WERI-Rb-1 (cell line): ENCODE measurements around the gene ELN.

ENCODE experiments used
- DNase-seq: peaks from one replicate; pipeline ENCODE4 v3.0.0-alpha.2; 2020
- H3K27ac ChIP-seq: fragments of 250-450 bp; sonication (Bioruptor Pico); 2 replicates; pipeline ENCODE4 v1.5.1; 2020; ENCODE audit warnings: mild to moderate bottlenecking, moderate library complexity
- H3K27me3 ChIP-seq: fragments of 250-450 bp; sonication (Bioruptor Pico); 2 replicates; pipeline ENCODE4 v1.5.1; 2021; ENCODE audit warnings: mild to moderate bottlenecking, low read depth, moderate library complexity; ENCODE audit not compliant: insufficient read depth, severe bottlenecking
- H3K36me3 ChIP-seq: fragments of 250-450 bp; sonication (Bioruptor Pico); 2 replicates; pipeline ENCODE4 v1.5.1; 2020; ENCODE audit warnings: mild to moderate bottlenecking, moderate library complexity
- H3K4me3 ChIP-seq: 2 replicates; pipeline ENCODE4 v1.5.1; 2011; ENCODE audit warnings: low read depth, mild to moderate bottlenecking, control low read depth, low read length
- H3K9me3 ChIP-seq: fragments of 250-450 bp; sonication (Bioruptor Pico); 2 replicates; pipeline ENCODE4 v1.5.1; 2021; ENCODE audit warnings: mild to moderate bottlenecking, moderate library complexity; ENCODE audit not compliant: severe bottlenecking
- TF ChIP-seq, protein P1 (sequence below): IDR thresholded peaks from 2 replicates; pipeline ENCODE4 v1.5.1; 2011; ENCODE audit warnings: low read depth, mild to moderate bottlenecking, control low read depth, inconsistent platforms, low read length

ELN gene

DNA sequence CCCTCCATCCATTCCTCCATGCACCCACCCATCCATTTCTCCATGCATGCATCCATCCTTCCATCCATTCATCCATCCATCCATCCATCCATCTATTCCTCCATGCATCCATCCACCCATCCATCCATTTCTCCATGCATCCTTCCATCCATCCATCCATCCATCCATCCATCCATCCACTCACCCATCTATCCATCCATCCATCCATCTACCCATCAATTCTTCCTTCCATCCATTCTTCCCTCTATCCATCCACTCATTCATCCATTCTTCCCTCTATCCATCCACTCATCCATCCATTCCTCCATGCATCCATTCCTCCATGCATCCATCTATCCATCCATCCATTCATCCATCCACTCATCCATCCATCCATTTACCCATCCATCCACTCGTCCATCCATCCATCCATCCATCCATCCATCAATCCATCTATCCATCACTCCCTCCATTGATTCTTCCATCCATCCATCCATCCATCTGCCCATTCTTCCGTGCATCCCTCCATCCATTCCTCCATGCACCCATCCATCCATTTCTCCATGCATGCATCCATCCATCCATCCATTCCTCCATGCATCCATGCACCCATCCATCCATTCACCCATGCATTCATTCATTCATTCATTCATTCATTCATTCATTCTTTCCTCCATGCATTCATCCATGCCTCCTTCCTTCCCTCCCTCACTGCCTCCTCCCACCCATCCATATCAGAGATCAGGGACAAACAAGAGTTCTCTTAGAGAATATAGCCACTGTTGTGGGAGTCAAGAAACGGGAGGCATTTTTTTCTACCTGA lies 22.2 kb downstream of the ELN start:
- Histone ChIP-seq H3K27me3 (no peaks in the 10 kb centered on the region), H3K4me3 (no peak overlapping the region), H3K27ac (no peak overlapping the region), H3K36me3 (no peaks in the 10 kb centered on the region), H3K9me3 (no peaks in the 10 kb centered on the region)
- TF ChIP-seq, protein P1, sequence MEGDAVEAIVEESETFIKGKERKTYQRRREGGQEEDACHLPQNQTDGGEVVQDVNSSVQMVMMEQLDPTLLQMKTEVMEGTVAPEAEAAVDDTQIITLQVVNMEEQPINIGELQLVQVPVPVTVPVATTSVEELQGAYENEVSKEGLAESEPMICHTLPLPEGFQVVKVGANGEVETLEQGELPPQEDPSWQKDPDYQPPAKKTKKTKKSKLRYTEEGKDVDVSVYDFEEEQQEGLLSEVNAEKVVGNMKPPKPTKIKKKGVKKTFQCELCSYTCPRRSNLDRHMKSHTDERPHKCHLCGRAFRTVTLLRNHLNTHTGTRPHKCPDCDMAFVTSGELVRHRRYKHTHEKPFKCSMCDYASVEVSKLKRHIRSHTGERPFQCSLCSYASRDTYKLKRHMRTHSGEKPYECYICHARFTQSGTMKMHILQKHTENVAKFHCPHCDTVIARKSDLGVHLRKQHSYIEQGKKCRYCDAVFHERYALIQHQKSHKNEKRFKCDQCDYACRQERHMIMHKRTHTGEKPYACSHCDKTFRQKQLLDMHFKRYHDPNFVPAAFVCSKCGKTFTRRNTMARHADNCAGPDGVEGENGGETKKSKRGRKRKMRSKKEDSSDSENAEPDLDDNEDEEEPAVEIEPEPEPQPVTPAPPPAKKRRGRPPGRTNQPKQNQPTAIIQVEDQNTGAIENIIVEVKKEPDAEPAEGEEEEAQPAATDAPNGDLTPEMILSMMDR, result no peak
- DNase-seq, result no peak

DNA sequence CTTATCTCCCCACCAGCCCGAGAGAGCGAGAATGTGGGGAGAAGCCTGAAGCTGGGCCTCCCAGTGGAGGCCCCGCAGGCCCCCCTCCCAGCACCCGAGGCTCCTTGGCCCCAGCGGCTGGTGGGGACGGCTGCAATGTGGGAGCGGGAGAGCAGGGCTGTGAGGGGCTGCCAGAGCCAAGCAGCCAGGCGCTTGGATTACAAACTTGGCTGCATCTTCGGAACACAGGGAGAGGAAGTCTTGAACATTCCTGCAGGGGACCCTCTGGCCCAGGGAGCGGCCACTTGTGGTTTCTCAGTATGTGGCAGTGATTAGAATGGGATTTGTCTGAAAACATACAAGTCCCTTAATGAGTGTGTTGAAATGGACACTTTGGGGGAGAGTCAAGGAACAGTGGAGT lies 23.2 kb downstream of the ELN start:
- no peaks in the 10 kb centered on the region for H3K9me3 ChIP-seq
- TF ChIP-seq, protein P1, result no peak
- H3K27ac ChIP-seq, result no peak overlapping the region
- H3K36me3 ChIP-seq, result no peaks in the 10 kb centered on the region
- H3K27me3 ChIP-seq, result no peaks in the 10 kb centered on the region
- DNase-seq, result no peak
- H3K4me3 ChIP-seq, result no peak overlapping the region

DNA sequence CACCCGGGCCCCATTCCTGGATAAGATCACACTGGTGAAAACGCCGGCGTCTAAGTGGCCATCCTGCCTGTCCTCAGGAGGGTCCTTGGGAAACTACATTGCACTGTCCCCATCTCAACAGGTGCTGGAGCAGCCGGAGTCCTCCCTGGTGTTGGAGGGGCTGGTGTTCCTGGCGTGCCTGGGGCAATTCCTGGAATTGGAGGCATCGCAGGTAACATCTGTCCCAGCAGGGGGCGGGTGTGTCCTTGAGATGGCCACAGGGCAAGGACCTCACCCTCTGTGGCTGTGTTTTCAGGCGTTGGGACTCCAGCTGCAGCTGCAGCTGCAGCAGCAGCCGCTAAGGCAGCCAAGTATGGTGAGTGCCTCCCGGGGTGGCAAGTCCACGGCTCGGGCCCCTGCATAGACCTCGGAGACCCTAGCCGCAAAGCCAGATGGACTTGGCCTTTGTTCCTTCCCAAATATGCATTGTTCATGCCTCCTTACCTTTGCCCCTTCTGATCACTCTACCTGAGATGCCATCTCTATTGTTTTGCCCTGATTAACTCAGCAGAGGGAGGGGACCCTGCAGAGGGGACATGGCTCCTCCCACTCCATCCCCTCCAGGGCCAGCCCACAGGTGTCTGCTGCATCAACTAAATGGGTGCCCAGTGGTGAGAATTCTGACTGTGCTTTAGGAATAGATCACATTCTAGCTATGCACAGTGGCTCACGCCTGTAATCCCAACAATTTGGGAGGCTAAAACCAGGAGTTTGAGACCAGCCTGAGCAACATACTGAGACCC lies 23.8 kb downstream of the ELN start:
- TF ChIP-seq, protein P1, result peak; percentile 63
- H3K36me3 ChIP-seq, result no peaks in the 10 kb centered on the region
- H3K27ac ChIP-seq, result no peak overlapping the region
- DNase-seq, result peak; percentile 47
- H3K27me3 ChIP-seq, result no peaks in the 10 kb centered on the region
- no peak overlapping the region for H3K4me3 ChIP-seq
- H3K9me3 ChIP-seq, result no peaks in the 10 kb centered on the region

DNA sequence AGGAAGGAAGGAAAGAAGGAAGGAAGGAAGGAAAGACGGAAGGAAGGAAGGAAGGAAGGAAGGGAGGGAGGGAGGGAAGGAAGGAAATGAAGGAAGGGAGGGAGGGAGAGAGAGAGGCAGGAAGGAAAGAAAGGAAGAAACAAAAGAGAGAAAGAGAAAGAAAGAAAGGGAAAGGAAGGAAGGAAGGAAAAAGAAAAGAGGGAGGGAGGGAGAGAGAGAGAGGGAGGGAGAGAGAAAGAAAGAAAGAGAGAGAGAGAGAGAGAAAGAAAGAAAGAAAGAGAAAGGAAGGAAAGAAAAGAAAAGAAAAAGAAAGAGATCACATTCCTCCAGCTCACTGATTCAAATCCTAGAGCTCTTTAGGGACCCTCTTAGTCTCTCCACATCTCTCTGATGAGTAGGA lies 24.7 kb downstream of the ELN start:
- H3K4me3 ChIP-seq, result no peak overlapping the region
- no peak for DNase-seq
- no peaks in the 10 kb centered on the region for H3K27me3 ChIP-seq
- no peaks in the 10 kb centered on the region for H3K36me3 ChIP-seq
- TF ChIP-seq, protein P1, result no peak
- H3K27ac ChIP-seq, result no peak overlapping the region
- H3K9me3 ChIP-seq, result no peaks in the 10 kb centered on the region

DNA sequence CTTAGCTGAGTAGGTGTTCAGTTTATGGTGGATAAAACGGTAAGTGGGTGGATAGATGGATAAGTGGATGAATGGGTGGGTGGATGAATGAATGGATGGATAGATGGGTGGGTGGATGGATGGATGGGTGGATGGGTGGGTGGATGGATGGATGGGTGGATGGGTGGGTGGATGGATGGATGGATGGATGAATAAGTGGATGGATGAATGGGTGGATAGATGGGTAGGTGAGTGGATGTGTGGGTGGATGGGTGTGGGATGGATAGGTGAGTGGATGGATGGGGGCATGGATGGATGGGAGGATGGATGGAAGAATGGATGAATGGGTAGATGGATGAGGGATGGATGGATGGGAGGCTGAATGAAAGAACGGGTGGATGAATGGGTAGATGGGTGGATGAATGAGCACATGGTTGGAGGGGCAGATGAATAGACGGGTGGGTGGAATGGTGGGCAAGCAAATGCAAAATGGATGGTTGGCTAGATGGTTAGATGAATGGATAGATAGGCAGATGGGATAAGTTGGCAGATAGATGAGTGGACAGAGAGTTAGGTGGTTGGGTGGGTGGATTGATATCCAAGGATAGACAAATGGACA lies 25.7 kb downstream of the ELN start:
- no peaks in the 10 kb centered on the region for H3K27me3 ChIP-seq
- H3K9me3 ChIP-seq, result no peaks in the 10 kb centered on the region
- TF ChIP-seq, protein P1, result no peak

More for the DNA sequence above, 25.7 kb downstream of the ELN start:
- no peak overlapping the region for H3K27ac ChIP-seq
- no peak overlapping the region for H3K4me3 ChIP-seq
- no peaks in the 10 kb centered on the region for H3K36me3 ChIP-seq
- DNase-seq, result no peak
